ENCODE results near the gene SMARCC1.

DNA sequence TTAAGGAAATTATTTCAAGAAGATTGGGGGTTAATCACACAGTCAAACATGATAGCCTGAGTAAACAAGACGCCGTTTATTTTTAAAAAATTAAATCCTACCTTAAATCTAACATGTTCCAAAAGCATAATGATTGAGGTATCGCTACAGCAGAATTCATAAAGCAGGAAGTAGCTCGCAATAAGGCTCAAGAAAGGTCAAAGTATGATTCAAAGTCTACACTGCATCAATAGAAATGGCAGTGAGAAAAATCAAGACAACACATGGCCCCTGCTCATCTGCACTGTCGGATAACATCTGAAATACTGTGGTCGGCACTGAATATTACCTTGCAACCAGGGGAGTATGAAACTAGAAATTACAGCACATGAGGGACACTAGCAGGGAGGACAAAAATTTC is 93.2 kb downstream of the SMARCC1 start:
- TF ChIP-seq POLR2A (IDR thresholded peaks at IDR 0.05) = no peak
- TF ChIP-seq, protein P1, sequence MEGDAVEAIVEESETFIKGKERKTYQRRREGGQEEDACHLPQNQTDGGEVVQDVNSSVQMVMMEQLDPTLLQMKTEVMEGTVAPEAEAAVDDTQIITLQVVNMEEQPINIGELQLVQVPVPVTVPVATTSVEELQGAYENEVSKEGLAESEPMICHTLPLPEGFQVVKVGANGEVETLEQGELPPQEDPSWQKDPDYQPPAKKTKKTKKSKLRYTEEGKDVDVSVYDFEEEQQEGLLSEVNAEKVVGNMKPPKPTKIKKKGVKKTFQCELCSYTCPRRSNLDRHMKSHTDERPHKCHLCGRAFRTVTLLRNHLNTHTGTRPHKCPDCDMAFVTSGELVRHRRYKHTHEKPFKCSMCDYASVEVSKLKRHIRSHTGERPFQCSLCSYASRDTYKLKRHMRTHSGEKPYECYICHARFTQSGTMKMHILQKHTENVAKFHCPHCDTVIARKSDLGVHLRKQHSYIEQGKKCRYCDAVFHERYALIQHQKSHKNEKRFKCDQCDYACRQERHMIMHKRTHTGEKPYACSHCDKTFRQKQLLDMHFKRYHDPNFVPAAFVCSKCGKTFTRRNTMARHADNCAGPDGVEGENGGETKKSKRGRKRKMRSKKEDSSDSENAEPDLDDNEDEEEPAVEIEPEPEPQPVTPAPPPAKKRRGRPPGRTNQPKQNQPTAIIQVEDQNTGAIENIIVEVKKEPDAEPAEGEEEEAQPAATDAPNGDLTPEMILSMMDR (IDR thresholded peaks at IDR 0.05) = no peak
